GM10266 (cell line): ENCODE data around the gene PIP5K1C.

Experiments used
- DNase-seq: peaks from one replicate; pipeline ENCODE4 v3.0.0; 2012; ENCODE audit errors: extremely low spot score
- CTCF ChIP-seq: IDR thresholded peaks from 2 replicates; pipeline ENCODE4 v1.5.1; 2012; ENCODE audit warnings: mild to moderate bottlenecking, low read depth; ENCODE audit not compliant: control insufficient read depth, insufficient read depth; ENCODE audit errors: missing control alignments

Gene PIP5K1C

DNA sequence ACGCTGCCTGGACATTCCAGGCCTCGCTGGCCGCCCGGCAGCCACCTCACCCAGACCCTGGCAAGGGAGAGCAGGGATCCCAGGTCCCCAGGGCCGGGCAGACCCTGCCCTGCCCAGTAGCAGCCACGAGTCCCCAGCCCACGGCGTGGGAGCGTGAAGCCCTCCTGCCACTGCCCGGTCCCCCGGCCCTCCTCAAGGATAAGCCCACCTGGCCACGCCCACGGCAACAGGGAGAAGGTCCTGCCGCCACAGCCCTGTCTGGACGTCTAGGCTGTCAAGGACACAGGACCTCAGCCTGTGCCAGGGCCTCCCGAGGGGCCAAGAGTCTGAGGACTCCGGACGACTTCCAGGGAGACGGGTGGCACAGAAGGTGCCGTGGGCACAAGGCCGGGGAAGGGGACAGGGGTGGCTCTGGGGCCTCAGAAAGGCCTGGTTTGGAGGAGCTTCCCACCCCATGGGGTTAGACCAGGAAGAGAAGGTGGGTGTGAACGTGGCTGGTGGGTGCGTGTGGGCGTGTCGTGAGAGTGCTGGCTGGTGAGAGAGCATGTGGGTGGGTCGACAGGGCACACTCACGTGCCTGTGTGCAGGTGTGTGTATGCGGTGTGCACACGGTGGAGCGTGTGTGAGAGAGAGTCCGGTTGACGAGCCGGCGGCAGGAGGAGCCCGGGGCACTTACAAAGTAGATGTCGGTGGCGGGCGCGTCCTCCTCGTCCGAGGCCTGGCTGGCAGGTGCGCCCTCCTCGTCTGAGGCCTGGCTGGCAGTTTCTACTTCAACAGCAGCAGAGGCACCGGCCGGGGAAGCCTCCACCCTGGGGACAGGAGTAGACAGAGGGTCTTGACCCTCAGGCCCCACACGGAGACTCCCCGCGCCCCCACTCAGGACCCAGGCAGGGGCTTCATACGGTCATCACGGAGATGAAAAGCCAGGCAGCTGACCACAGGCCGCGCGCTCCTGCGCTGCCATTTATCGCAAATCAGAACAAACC, 61.8 kb downstream of the PIP5K1C start:
- TF ChIP-seq CTCF, result no peak
- no peak for DNase-seq

- no peak for DNase-seq
- TF ChIP-seq CTCF, result no peak
Observed at GRCh38 chr19:3637621-3638020, 62.6 kb downstream of the PIP5K1C start.

DNA sequence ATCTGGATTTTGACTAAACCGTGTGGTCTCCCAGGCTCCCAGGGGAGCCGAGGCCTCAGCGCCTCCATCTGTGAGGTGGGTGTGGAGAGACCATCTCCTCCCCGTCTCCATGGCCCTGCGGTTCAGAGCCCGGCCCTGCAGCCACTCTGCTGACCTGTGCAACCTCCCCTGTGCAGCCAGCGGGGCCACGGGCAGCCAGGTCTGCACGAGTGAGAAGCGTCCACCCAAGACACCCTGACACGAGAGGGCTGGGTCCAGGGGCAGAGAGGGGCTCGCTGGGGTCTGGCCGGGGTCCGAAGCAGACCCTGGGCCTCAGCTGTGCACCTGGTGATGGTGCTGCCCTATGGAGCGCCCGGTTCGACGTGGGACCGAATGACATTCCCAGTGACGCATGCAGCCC, 63.3 kb downstream of the PIP5K1C start:
- DNase-seq, result no peak

DNA sequence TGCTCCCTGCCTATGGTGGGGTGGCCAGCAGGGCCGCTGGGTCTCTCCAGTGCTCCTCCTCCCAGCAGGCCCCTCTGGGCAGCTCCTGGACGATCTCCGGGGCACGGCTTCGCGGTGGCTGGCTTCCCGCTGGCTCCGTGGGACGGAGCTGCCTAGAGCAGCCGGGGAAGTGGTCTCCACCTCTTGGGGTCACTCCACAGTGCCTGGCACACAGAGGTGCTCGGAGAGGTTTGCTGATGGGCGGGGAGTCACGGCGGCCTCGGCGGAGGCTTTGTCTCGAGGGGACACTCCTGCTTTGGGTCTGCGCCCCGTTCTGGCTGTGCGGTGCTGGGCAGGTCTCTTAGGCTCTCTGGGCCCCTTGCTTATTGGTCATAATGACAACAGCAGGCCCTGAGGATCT, 63.8 kb downstream of the PIP5K1C start:
- TF ChIP-seq CTCF, result no peak

More for the DNA sequence above, 63.3 kb downstream of the PIP5K1C start:
- TF ChIP-seq CTCF, result no peak

GRCh38 chr19:3634496-3635045, 65.7 kb downstream of the PIP5K1C start:
- no peak for TF ChIP-seq CTCF
- no peak for DNase-seq

More for the DNA sequence above, 63.8 kb downstream of the PIP5K1C start:
- no peak for DNase-seq

GRCh38 chr19:3633559-3633988, 66.7 kb downstream of the PIP5K1C start:
- no peak for TF ChIP-seq CTCF
- no peak for DNase-seq

- no peak for DNase-seq
Observed at GRCh38 chr19:3632739-3633558, 67.3 kb downstream of the PIP5K1C start.

More at GRCh38 chr19:3632739-3633558, 67.3 kb downstream of the PIP5K1C start:
- no peak for TF ChIP-seq CTCF
